Fibroblast of peridontal ligament (primary cell): ENCODE measurements around the gene ISG15.
"Not testable (repeated sequence)": the region's sequence is repeated elsewhere in the genome, so short reads cannot be mapped to it uniquely, and the experiment has no call there.

ENCODE experiments used
- DNase-seq: peaks from one replicate; pipeline ENCODE4 v3.0.0-alpha.2; 2010; ENCODE audit errors: extremely low read depth

Gene ISG15

GRCh38 chr1:994546-994945 is 18.8 kb upstream of the ISG15 start:
- not testable (repeated sequence) for DNase-seq

GRCh38 chr1:995665-996633 is 17.3 kb upstream of the ISG15 start:
- DNase-seq: no peak

- DNase-seq: no peak
These were observed 16.2 kb upstream of the ISG15 start for GRCh38 chr1:996851-997712.

- DNase-seq: no peak
These were observed 15.6 kb upstream of the ISG15 start for GRCh38 chr1:997713-997992.

GRCh38 chr1:997993-998744 is 15.1 kb upstream of the ISG15 start:
- DNase-seq: no peak

GRCh38 chr1:998745-998994 is 14.6 kb upstream of the ISG15 start:
- DNase-seq: no peak

- no peak for DNase-seq
These were observed 14.1 kb upstream of the ISG15 start for GRCh38 chr1:998995-999724.

- DNase-seq: peak; percentile 78
These were observed 13.5 kb upstream of the ISG15 start, which contains the start of gene HES4 for GRCh38 chr1:999725-1000356. HES4 (minus strand) TSS chr1:1000097; CDS start chr1:999973, 124 bp downstream.

- DNase-seq: peak; percentile 66
These were observed 12.8 kb upstream of the ISG15 start for GRCh38 chr1:1000357-1001056.

GRCh38 chr1:1001057-1001783 is 12.1 kb upstream of the ISG15 start:
- DNase-seq: no peak

GRCh38 chr1:1003618-1004419 is 9.5 kb upstream of the ISG15 start:
- no peak for DNase-seq

GRCh38 chr1:1004420-1004779 is 8.9 kb upstream of the ISG15 start:
- DNase-seq: no peak

GRCh38 chr1:1004780-1005697 is 8.3 kb upstream of the ISG15 start:
- DNase-seq: peak; percentile 27

- no peak for DNase-seq
These were observed 7.5 kb upstream of the ISG15 start for GRCh38 chr1:1005774-1006304.

- DNase-seq: no peak
These were observed 6.8 kb upstream of the ISG15 start for GRCh38 chr1:1006305-1007159.

GRCh38 chr1:1010131-1010530 is 3.2 kb upstream of the ISG15 start:
- not testable (repeated sequence) for DNase-seq
